HAP-1 (cell line): ENCODE data around the gene TYSND1.
"Not testable (repeated sequence)": the region's sequence is repeated elsewhere in the genome, so short reads cannot be mapped to it uniquely, and the experiment has no call there.

Source experiments
- DNase-seq, 2 experiments: peaks; one replicate each; pipeline ENCODE4 v3.0.0-alpha.2; 2016 to 2020; ENCODE audit warnings: low spot score in 2 of 2
- H3K27me3 ChIP-seq: fragments of 250-450 bp; sonication (Bioruptor Pico); 2 replicates; pipeline ENCODE4 v1.5.1; 2020; ENCODE audit warnings: low read depth, mild to moderate bottlenecking, moderate library complexity
- H3K36me3 ChIP-seq: fragments of 250-450 bp; sonication (Bioruptor Pico); replicated peaks from 2 replicates; pipeline ENCODE4 v1.5.1; 2020; ENCODE audit warnings: mild to moderate bottlenecking
- H3K4me1 ChIP-seq: fragments of 250-450 bp; sonication (Bioruptor Pico); 2 replicates; pipeline ENCODE4 v1.5.1; 2020; ENCODE audit warnings: mild to moderate bottlenecking
- H3K4me3 ChIP-seq: fragments of 250-450 bp; sonication (Bioruptor Pico); 2 replicates; pipeline ENCODE4 v1.5.1; 2020; ENCODE audit warnings: mild to moderate bottlenecking, moderate library complexity
- H3K9me3 ChIP-seq: fragments of 250-450 bp; sonication (Bioruptor Pico); 2 replicates; pipeline ENCODE4 v1.5.1; 2020; ENCODE audit warnings: mild to moderate bottlenecking, moderate library complexity
- in situ Hi-C: fragments of 300-500 bp; cut with MboI; formaldehyde crosslinking; loops from 3 replicates; pipeline ENCODE4 v1.14.3; 2020; ENCODE audit warnings: low sequenced_read_pairs, inconsistent platforms, mixed read lengths

TYSND1 gene

GRCh38 chr10:70120417-70120816 is 26.1 kb downstream of the TYSND1 start:
- in situ Hi-C loops = no loop called here
- peaks cover 25% of the 10 kb centered on the region for H3K36me3 ChIP-seq
- no peaks in the 10 kb centered on the region for H3K9me3 ChIP-seq
- no peaks in the 10 kb centered on the region for H3K4me1 ChIP-seq
- H3K4me3 ChIP-seq = no peak overlapping the region
- DNase-seq = no peak
- no peaks in the 10 kb centered on the region for H3K27me3 ChIP-seq

- H3K4me3 ChIP-seq = no peak overlapping the region
- in situ Hi-C loops = no loop called here
- no peak for DNase-seq
- no peaks in the 10 kb centered on the region for H3K9me3 ChIP-seq
- no peaks in the 10 kb centered on the region for H3K4me1 ChIP-seq
- peaks cover 33% of the 10 kb centered on the region for H3K36me3 ChIP-seq
- H3K27me3 ChIP-seq = no peaks in the 10 kb centered on the region
Measured at GRCh38 chr10:70119623-70120022, 26.9 kb downstream of the TYSND1 start.

- Histone ChIP-seq H3K27me3 (no peaks in the 10 kb centered on the region), H3K9me3 (no peaks in the 10 kb centered on the region), H3K36me3 (peaks cover 37% of the 10 kb centered on the region), H3K4me1 (no peaks in the 10 kb centered on the region), H3K4me3 (no peak overlapping the region)
- DNase-seq = no peak
- in situ Hi-C loops = no loop called here
Measured at GRCh38 chr10:70119197-70119596, 27.3 kb downstream of the TYSND1 start.

DNA sequence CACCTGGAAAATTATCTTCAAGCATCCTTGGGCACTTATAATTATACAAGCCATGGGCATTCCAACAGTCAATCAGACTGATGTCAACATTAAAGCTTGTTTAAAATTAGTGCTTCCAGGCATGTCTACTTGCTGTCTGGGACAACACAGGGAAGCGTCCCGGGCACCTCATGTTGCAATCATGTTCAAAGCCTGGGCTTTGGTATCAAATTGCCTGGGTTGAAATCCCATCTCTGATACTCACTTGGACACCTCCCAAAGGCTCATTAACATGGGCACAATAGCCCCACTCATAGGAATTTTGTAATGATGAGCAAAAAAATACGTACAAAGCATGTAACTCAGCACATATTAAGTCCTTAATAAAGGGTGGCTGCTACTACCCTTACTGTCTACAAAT is 28.3 kb downstream of the TYSND1 start:
- no peaks in the 10 kb centered on the region for H3K9me3 ChIP-seq
- DNase-seq = no peak

GRCh38 chr10:70117646-70118045 is 28.9 kb downstream of the TYSND1 start:
- Histone ChIP-seq H3K9me3 (no peaks in the 10 kb centered on the region), H3K36me3 (peaks cover 50% of the 10 kb centered on the region), H3K4me3 (no peak overlapping the region), H3K4me1 (no peaks in the 10 kb centered on the region), H3K27me3 (no peaks in the 10 kb centered on the region)
- in situ Hi-C loops = no loop called here
- DNase-seq = no peak

More for the DNA sequence above, 28.3 kb downstream of the TYSND1 start:
- Histone ChIP-seq H3K27me3 (no peaks in the 10 kb centered on the region), H3K4me1 (no peaks in the 10 kb centered on the region), H3K36me3 (peaks cover 45% of the 10 kb centered on the region), H3K4me3 (no peak overlapping the region)
- in situ Hi-C loops = no loop called here

GRCh38 chr10:70115948-70116682 is 30.4 kb downstream of the TYSND1 start:
- peak; percentile 30 to 71 for DNase-seq
- H3K4me1 ChIP-seq = no peaks in the 10 kb centered on the region
- no peaks in the 10 kb centered on the region for H3K27me3 ChIP-seq
- in situ Hi-C loops = no loop called here
- no peaks in the 10 kb centered on the region for H3K9me3 ChIP-seq
- H3K4me3 ChIP-seq = no peak overlapping the region
- H3K36me3 ChIP-seq = peaks cover 50% of the 10 kb centered on the region

DNA sequence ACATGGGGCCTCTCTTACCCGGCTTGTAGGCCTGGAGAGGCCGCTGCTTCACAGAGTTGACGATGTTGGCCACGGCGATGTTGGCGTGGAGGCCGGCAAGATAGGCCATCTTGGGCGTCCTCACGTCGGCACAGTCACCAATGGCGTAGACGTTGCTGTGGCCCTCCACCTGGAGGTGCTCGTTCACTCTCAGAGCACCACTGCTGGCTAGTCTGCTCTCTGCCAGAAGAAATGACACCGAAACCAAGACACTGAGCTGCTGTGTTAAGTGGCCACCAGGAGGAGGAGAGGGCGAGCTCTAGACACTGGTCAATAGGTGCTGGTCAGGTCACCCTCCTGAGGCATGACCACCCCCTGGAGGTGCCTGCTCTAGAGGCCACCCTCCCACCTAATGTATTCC is 31.6 kb downstream of the TYSND1 start:
- no peaks in the 10 kb centered on the region for H3K9me3 ChIP-seq
- no peaks in the 10 kb centered on the region for H3K4me1 ChIP-seq
- H3K4me3 ChIP-seq = no peak overlapping the region
- in situ Hi-C loops = no loop called here
- no peaks in the 10 kb centered on the region for H3K27me3 ChIP-seq
- DNase-seq = no peak
- peaks cover 52% of the 10 kb centered on the region for H3K36me3 ChIP-seq

- Histone ChIP-seq H3K9me3 (no peaks in the 10 kb centered on the region), H3K4me3 (no peak overlapping the region), H3K36me3 (peaks cover 43% of the 10 kb centered on the region), H3K4me1 (no peaks in the 10 kb centered on the region), H3K27me3 (no peaks in the 10 kb centered on the region)
- no peak for DNase-seq
- in situ Hi-C loops = no loop called here
Measured at GRCh38 chr10:70112071-70112470, 34.4 kb downstream of the TYSND1 start.

DNA sequence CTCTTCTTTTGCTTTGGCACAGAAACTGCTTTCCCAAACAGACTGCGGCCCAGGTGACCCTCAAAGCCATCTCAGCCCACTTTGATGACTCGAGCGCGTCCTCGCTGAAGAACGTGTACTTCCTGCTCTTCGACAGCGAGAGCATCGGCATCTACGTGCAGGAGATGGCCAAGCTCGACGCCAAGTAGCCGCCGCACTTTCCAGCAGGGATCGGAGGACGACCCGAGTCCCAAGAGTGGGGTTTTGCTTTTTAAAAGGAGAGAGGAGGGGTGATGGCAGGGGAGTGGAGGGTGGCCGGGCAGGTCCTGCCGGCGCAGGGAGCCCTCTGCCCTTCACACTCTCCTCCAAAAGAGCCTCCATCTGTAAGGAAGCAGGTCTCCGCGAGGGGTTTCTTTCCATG is 35.0 kb downstream of the TYSND1 start:
- Histone ChIP-seq H3K4me3 (no peak overlapping the region), H3K27me3 (no peaks in the 10 kb centered on the region), H3K4me1 (no peaks in the 10 kb centered on the region), H3K36me3 (peaks cover 41% of the 10 kb centered on the region), H3K9me3 (no peaks in the 10 kb centered on the region)
- in situ Hi-C loops = no loop called here
- no peak for DNase-seq

DNA sequence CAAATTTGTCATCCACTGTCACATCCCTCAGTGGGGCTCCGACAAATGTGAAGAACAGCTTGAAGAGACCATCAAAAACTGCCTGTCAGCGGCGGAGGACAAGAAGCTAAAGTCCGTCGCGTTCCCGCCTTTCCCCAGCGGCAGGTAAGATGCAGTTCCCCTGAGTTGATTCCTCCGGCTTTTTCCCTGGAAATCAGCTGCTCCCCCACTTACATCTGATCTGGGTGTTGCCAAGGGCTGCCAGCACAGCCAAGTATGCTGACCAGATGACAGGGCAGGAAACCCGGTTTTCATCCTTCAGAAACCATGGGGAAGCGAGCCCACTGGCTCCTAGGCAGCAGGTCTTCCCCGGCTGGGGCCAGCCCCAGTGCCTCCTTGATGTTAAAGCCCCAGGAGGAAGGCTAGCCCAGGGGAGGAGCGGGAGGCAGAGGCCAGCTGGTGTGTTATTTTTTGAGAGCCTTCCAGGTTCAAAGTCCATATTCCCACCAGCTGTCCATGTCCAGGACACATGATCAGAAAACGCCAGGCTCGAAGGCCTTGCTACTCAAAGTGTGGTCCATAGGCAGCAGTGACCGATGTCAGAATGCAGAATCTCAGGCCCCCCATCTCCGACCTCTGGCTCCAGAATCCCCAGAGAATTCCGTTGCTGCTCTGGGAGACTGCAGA is 37.3 kb downstream of the TYSND1 start:
- H3K4me1 ChIP-seq = no peaks in the 10 kb centered on the region
- in situ Hi-C loops = no loop called here
- no peak for DNase-seq
- H3K36me3 ChIP-seq = peaks cover 25% of the 10 kb centered on the region
- H3K27me3 ChIP-seq = no peaks in the 10 kb centered on the region
- no peak overlapping the region for H3K4me3 ChIP-seq
- H3K9me3 ChIP-seq = no peaks in the 10 kb centered on the region

- H3K36me3 ChIP-seq = peaks cover 10% of the 10 kb centered on the region; the same call in 1 of the 2 replicates
Measured at GRCh38 chr10:70106958-70107791, 39.3 kb downstream of the TYSND1 start.

GRCh38 chr10:70101668-70102067 is 44.8 kb downstream of the TYSND1 start:
- H3K4me1 ChIP-seq = no peaks in the 10 kb centered on the region
- H3K36me3 ChIP-seq = no peaks in the 10 kb centered on the region
- H3K4me3 ChIP-seq = no peak overlapping the region
- DNase-seq = no peak
- no peaks in the 10 kb centered on the region for H3K27me3 ChIP-seq
- in situ Hi-C loops = no loop called here
- no peaks in the 10 kb centered on the region for H3K9me3 ChIP-seq

More at GRCh38 chr10:70106958-70107791, 39.3 kb downstream of the TYSND1 start:
- in situ Hi-C loops = no loop called here
- Histone ChIP-seq H3K4me1 (no peaks in the 10 kb centered on the region), H3K27me3 (no peaks in the 10 kb centered on the region), H3K9me3 (no peaks in the 10 kb centered on the region), H3K4me3 (no peak overlapping the region)
- peak in 1 of 2 experiments; percentile 83 for DNase-seq

DNA sequence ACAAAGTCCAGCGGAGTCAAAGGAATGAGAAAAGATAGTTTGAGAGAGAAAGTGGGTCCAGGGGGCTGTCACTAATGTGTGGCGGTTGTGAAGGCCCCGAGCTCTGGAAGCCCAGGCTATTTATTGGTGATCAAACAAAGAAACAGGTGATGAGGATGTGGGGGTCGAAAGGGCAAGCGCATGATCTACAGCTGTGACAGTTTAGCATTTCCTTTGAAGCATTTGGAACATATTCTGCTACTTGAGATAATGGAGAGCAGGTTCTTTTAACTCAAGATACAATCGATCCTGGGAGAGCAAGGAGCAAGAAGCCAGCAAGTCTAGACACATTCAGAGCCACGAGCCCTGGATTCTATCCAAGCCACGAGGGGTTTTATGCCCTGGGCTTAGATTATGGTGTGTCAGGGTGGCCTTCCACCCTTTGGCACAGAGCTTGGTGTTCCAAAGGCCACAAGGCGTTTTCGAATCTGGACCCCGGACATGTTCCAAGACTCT is 45.4 kb downstream of the TYSND1 start:
- H3K4me3 ChIP-seq, H3K9me3 ChIP-seq, in situ Hi-C loops, H3K4me1 ChIP-seq, H3K36me3 ChIP-seq, DNase-seq, H3K27me3 ChIP-seq: not testable (repeated sequence)

DNA sequence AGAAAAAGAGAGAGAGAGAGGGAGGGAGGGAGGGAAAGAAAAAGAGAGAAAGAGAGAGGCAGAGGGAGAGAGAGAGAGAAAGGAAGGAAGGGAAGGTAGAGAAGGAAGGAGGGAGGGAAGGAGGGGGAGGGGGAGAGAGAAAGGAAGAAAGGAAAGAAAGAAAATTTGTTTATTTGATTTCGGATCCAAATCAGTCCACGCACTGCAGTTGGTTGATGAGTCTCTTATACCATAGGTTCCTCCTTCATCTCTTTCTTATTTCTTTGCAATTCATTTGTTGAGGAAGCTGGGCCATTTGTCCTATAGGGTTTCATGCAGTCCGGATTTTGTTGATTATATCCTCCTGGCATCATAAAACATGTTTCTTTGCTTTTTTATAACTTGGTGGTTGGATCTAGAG is 48.2 kb downstream of the TYSND1 start:
- no peaks in the 10 kb centered on the region for H3K4me1 ChIP-seq
- no peak for DNase-seq
- H3K36me3 ChIP-seq = no peaks in the 10 kb centered on the region
- no peak overlapping the region for H3K4me3 ChIP-seq
- H3K27me3 ChIP-seq = no peaks in the 10 kb centered on the region
- no peaks in the 10 kb centered on the region for H3K9me3 ChIP-seq
- in situ Hi-C loops = no loop called here
